ENCODE results near the gene NPAS2.
A peak's percentile ranks its signal among the peaks of the same experiment; 100 is the strongest.

NPAS2 gene

DNA sequence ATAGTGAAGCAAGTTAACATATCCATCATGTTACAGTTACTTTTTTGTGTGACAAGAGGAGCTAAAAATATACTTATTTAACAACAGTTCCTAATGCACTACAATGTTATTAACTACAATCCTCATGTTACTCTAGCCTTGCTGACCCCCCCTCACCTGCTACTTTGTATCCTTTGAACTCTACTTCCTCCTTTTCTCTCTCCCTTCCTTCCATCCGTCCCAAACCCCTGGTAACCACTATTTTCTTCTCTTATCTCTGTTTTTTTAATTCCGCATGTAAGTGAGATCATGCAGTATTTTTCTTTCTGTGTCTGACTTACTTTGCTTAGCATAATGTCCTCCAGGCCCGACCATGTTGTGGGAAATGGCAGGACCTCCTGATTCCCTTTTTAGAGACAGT lies 59.4 kb downstream of the NPAS2 start:
- no peak overlapping the region for H3K4me3 ChIP-seq (ENCODE audit: low read depth, low read length)
- TF ChIP-seq CTCF (IDR thresholded peaks at IDR 0.05; ENCODE audit: insufficient read depth, low read depth, low read length, missing control alignments): no peak
- DNase-seq (ENCODE audit: low read depth): no peak

DNA sequence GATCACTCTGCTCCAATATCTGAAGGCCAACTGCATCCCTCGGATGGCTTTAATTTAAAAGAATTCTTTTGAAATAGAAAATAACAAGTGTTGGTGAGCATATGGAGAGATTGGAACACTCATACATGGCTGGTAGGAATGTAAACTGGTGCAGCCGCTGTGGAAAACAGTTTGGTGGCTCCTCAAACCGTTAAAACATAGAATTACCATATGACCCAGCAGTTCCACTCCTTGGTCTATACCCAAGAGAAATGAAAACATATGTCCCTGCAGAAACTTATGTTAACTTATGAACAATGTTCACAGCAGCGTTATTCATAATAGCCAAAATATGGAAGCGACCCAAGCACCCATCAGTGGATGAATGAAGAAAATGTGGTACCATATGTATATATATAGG lies 60.1 kb downstream of the NPAS2 start:
- TF ChIP-seq CTCF (IDR thresholded peaks at IDR 0.05; ENCODE audit: insufficient read depth, low read depth, low read length, missing control alignments): no peak
- no peak for DNase-seq (ENCODE audit: low read depth)
- H3K4me3 ChIP-seq (ENCODE audit: low read depth, low read length): no peak overlapping the region

GRCh38 chr2:100880730-100881129 lies 60.8 kb downstream of the NPAS2 start:
- TF ChIP-seq CTCF (IDR thresholded peaks at IDR 0.05; ENCODE audit: insufficient read depth, low read depth, low read length, missing control alignments): no peak
- no peak overlapping the region for H3K4me3 ChIP-seq (ENCODE audit: low read depth, low read length)
- DNase-seq (ENCODE audit: low read depth): no peak

DNA sequence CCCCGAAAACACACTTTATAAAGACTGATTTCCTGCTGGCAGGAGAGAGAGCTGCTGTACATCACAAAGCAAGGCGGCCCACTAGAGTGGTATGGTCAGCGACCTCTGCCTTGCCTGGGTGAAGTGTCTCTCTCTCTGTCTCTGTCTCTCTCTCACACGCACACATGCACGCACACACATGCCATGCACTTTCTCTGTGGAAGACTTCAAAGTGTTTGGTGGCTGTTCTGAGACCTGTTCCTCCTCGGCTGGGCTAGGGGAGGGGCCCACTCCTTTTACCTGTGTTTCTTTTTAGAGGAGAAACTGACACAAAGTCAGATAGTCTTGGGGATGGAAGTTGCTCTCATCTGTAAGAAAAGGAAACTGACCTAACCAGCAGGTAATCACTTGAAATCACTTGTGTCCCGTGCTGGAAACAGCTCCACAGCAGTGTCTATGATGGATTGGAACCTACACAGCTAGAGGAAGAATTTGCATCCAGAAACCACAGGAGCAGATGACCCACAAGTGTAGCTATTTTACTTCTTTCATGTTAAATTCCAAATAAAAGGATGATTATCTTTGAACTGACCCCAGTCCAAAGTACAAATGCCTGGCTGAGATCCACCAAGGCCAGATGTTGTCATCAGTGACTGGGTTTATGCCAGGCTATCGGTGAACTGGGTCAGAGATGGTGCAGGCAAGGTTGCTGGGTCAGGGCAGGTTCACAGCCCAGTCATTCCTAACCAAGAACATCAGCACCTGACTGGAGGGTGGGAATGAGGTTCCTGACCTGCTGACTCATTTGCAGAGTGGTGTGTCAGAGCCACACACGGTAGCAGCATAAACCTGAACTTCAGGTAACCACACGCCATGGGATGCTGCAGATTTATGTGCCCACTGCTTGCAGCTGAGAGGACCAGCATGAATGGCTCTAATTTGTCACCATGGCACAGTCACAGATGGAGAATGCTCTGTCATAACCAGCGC lies 63.0 kb downstream of the NPAS2 start:
- no peak for TF ChIP-seq CTCF (IDR thresholded peaks at IDR 0.05; ENCODE audit: insufficient read depth, low read depth, low read length, missing control alignments)
- DNase-seq (ENCODE audit: low read depth): peak; percentile 53

GRCh38 chr2:100884145-100884621 lies 64.2 kb downstream of the NPAS2 start:
- no peak overlapping the region for H3K4me3 ChIP-seq (ENCODE audit: low read depth, low read length)
- TF ChIP-seq CTCF (IDR thresholded peaks at IDR 0.05; ENCODE audit: insufficient read depth, low read depth, low read length, missing control alignments): no peak

More for the DNA sequence above, 63.0 kb downstream of the NPAS2 start:
- H3K4me3 ChIP-seq (ENCODE audit: low read depth, low read length): no peak overlapping the region

DNA sequence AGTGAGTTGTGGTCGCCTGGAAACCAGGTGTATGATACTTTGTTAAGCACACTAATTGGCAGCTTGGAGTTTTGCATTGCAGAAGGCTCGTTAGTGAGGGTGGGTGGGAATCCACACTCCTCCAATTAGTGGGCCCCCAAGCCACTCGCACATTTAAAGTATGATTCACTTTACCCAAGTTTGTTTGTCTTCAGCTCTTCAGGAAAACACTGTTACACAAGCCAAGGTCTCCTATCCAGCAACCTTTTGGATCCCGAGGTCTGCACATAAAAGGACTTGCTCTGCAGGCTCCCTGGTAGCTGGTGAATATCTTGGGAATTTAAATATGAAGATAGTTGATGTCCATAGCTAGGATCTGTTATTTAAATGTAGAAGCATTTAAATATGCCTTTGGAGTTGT lies 66.1 kb downstream of the NPAS2 start:
- DNase-seq (ENCODE audit: low read depth): no peak
- no peak for TF ChIP-seq CTCF (IDR thresholded peaks at IDR 0.05; ENCODE audit: insufficient read depth, low read depth, low read length, missing control alignments)

More at GRCh38 chr2:100884145-100884621, 64.2 kb downstream of the NPAS2 start:
- no peak for DNase-seq (ENCODE audit: low read depth)

More for the DNA sequence above, 66.1 kb downstream of the NPAS2 start:
- no peak overlapping the region for H3K4me3 ChIP-seq (ENCODE audit: low read depth, low read length)

Measured in GM12865 (cell line).